Dedifferentiated amniotic fluid mesenchymal stem cell (primary cell): ENCODE measurements around the gene C1orf115.
"Not testable (repeated sequence)": the region's sequence is repeated elsewhere in the genome, so short reads cannot be mapped to it uniquely, and the experiment has no call there.

ENCODE experiments used
- DNase-seq: peaks from one replicate; pipeline ENCODE4 v3.0.0-alpha.2; 2016; ENCODE audit errors: extremely low spot score

C1orf115 gene

DNA sequence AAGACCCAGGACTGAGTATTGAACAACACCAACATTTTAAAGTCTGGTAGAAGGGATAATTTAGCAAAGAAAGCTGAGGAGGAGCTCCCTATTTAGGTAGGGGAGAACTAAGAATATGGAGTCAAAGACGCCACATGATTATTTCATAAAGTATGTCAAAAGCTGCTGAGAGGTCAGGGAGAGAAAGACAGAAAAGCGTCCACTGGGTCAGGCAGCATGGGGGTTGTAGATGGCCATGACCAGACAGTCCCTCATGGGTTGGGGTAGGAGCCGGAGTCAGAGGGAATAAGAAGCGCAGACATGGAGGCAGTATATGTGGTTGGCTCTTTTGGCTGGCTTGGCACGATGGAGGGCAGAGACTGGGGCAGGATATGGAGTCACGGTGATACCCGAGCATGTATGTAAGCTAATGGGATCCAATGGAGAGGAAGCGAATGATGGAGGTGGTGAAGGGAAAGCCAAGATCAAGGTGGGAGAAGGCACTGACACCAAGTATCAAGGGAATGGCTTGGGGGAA lies 4.8 kb downstream of the C1orf115 start:
- no peak for DNase-seq

DNA sequence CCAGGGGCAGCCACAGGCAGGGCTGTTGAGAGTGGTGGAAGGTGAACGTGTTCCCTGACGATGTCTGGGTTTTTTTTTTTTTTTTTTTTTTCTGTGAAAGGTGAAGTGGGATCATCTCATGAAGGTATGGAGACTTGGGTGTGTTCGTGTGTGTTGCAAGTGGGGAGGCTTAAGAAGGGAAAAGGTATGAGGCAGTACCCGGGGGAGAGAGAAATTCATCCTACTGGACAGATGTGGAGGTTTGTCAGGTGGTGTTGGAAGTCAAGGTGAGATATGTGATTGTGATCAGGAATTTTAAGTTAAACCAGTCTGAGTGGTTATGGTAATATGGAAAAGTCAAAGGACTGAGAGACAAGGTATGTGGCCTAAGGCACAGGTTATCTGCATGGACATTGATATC lies 5.3 kb downstream of the C1orf115 start:
- no peak for DNase-seq

DNA sequence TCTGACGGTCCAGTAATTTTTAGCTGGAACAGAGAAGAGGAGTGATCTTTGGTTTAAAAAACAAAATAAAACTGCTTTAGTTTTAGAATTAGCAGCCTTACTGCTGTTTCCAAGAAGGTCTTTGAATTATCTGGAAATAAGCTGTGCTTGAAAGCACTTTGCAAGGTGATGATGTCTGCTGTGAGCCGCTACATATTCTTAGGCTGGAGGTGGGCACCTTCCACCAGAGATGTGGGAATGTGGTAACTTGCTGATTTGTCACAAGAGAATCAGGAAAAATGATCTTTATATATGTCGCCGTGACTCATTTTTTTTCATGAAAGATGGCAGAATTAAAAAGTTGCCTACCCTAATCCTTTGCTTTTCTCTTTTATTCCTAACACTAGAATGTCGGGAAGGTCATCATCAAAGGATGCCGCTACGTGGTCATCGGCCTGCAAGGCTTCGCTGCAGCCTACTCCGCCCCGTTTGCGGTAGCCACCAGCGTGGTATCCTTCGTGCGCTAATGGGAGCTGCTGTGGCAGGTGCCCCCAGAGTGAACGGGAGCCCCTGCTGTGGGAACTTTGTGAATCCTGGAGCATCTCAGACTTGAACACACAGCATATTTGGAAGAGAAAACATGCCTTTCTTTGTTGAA lies 6.2 kb downstream of the C1orf115 start:
- DNase-seq, result no peak

DNA sequence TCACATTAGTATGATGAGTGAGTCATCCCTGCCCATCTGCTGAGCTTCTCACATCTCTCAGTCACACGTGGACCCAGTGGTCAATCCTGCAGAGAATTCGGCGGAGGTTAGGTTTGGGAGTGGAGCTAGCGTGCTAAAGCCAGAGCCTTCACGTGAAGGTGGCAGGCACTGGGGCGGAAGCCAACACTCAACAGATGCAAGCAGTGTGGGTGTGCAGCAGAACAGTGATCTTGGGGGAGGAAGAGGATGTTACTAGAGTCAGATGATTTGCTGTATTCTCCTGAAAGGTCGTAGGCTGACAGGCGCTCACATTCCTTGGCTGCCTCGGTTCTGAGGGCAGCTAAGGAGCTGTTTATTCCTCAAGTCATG lies 6.7 kb downstream of the C1orf115 start:
- DNase-seq, result no peak

DNA sequence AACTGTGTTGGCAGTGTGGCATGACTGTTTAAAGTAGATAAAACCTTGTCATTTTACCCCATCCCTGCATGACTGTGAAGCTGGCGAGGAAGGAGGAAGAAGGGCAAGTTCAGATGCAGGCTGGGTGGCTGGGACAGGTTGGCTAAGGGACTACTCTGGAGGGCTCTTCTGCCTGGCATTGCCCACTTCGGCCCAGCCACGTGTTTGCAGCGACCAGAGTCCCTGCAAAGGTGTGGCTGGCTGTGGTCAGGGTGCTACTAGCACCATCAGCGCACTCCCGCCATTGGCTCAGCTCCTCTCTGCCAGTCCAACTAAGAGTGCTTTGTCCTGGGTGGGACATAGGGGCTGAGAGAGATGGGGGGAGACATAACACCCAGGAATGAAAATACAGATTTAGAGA lies 7.2 kb downstream of the C1orf115 start:
- no peak for DNase-seq

DNA sequence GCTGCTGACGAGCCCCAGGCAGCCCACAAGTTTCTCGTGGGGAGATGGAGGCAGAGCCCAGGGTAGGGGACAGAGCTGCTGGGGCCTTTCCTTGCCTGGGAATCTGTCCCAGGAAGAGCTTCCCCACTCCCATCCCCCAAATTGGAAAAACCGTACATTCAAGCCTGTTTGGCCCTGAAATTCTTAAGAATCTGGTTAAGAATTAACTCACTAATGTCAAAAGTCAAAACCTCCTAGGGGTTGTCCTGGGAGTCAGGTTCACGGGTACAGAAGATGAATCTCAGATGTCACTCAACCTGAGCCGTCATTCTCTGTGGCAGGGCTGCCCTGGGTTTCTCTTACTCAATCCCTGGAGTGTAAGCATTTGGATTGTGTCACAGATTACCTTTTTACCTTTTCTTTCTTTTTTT lies 8.4 kb downstream of the C1orf115 start:
- no peak for DNase-seq

DNA sequence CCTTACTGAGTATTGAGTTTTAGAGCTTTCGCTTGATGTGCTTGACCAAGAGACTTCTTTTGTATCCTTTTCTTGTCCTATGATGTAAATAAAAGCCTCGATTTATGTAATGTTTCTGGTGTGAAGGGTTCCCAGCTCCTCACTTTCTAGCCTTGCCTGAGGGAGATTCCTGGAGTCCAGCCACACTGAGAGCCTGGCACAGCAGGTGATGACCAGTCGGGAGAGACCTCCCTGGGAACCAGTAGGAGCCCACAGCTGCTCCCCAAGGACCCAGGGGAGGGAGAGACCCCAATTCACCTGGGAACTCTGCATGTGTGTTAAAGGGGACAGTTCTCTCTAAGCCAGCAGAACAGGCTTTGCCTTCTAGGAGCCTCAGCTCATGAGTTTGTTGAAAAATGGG lies 8.9 kb downstream of the C1orf115 start:
- no peak for DNase-seq

DNA sequence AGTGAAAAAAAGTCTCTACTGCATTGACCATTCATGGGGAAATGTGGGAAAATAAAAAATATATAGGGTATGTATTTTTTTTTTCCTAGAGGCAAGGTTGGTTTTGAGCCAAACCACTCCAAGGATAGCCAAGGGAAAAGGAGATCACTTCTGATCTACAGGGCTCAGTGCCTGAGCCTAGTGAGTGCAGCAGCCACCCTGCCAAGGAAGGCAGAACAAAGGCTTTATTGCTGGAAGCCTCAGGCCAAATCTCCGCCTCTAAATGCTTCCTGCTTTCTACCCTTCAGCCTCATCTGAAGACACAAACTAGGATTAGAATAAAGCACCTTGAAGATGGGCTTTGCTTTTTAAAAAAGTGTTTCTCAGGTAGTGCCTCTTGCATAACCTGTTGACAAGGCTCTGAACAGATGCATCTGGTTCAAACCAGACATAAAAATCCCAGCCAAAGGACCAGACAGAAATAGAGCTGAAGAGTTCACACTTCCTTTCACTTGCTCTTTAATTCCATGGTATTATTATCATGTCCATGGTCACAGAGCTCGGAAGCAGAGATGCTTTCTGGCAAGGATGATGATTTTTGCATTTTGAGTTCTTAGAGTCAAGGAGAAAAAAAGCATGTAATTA lies 10.5 kb downstream of the C1orf115 start:
- DNase-seq, result no peak

DNA sequence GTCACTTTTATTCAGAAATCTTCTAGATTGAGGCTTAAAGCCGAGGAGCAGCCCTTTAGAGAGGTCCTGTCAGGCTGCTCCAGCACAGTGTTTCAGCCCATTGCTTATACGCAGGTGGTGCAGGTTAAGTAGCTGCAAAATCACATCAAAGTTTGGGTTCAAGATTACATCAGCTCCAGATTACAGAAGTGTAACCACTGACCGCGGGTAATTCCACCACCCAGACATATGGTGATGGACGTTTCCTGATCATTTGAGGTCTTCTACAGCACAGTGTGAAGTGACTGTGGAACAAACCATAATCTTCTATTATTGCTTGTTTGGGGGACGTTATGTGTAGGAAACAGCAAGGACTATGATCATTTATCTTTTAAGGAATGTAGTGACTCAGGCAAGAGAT lies 11.8 kb downstream of the C1orf115 start:
- no peak for DNase-seq

DNA sequence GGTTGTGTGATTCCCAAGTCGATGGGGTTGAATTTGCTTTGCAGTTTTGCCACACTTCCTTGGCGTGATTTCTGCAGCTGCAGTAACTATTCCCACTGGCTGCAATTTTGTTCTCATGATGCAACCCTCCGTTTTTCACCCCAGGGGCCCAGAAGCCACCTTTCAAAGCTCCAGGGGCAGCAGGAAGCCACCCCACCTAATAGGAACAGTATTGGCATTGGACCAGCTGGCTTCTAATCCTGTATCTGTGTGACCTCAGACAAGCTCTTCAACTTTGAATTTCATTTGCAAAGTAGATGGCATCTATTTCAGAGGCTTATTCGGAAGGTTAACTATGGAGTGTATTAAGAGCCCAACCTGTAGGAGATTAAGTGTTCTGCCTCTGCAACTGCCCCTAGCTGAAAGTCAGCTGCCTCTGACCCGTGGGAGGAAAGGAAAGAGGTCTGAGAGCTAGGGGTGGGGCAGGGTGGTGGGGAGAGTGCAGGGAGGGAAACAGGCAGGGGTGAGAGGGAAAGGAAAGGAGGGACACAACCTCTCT lies 12.6 kb downstream of the C1orf115 start:
- no peak for DNase-seq

DNA sequence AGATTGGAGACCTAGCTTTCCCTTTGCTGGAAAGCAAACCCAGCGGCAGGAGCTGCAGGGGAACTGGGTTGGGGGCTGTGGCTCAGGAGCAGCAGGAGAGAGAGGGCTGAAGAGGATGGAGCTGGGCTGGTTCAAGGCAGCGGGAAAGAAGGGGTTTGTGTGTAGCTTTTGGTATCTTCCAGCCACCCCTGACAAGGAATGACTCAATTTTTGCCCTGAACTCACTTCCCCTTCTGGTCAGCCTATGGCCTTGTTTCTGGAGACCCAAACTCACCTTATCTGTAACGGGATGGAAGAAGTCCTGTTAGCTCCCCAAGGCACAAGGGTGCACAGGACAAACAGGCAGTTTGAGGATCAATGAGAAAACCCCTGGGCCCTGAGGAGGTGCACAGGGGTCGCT lies 13.1 kb downstream of the C1orf115 start:
- no peak for DNase-seq

DNA sequence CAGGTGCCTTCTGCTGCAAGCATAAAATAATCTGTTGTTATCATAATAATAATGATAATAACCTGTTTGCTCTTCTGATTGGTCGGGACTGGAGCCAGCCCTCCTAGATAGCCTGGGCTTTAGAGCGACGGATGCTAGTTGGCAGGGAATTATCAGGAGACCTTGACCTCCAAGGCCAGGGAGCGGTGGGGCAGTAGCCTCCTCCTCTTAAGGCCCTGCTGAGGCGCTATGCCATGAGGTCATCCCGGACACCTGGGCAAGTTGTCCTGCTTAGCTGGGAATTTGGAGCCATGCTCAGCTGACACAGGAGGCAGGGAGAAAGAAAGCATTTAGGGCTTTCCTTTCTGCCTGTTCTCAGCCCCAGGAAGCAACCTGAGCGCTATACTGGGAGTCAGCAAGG lies 15.6 kb downstream of the C1orf115 start:
- no peak for DNase-seq

DNA sequence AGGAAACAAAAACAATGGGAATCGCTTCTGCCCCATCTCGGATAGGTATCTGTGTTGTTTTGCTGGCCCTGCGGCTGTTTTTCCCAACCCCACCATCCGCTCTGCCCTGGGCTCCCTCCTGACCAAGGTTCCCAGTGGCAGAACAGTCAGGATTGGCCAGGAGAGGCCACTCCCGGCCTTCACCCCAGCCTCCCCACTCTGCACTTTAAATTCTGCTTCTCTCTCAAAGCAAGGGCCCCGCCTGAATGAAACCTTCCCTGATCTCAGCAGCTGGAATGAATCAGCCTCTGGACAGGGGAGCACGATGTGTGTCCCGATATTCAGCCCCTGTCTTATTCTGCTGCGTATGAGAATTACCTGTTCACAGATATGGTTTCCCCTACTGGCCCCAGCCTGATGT lies 16.3 kb downstream of the C1orf115 start:
- no peak for DNase-seq

DNA sequence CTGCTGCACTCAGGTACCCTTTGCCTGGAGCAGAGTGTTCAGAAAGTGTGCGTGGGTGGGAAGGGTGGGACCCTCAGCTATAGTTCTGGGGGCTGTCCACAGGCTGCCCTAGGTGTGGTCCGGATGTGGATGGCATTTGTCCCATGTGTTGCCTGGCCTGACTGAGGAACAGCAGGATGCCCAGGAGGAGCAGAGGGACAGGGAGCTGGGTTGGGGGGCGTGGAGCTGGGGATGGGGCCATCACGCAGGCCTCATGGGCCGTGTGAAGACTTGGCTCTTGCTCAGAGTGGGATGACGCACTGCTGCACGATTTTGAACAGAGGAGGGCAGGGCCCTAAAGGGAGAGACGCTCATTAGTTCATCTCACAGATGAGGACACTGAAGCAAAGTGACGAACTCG lies 17.0 kb downstream of the C1orf115 start:
- no peak for DNase-seq

DNA sequence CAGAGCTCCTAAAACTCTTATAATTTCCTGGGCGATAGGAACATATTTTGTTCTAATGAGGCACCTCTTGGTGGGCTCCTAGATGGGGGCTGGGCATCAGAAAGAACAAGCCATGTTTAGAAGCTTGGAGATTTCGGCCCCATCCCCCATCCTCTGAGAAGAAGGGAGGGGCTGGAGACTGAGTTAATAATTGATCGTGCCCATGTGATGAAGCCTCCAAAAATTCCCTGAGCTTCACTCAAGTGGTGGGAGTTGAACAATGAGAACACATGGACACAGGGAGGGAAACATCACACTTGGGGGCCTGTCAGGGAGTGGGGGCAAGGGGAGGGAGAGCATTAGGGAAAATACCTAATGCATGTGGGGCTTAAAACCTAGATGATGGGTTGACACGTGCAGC lies 18.1 kb downstream of the C1orf115 start:
- DNase-seq, result no peak

DNA sequence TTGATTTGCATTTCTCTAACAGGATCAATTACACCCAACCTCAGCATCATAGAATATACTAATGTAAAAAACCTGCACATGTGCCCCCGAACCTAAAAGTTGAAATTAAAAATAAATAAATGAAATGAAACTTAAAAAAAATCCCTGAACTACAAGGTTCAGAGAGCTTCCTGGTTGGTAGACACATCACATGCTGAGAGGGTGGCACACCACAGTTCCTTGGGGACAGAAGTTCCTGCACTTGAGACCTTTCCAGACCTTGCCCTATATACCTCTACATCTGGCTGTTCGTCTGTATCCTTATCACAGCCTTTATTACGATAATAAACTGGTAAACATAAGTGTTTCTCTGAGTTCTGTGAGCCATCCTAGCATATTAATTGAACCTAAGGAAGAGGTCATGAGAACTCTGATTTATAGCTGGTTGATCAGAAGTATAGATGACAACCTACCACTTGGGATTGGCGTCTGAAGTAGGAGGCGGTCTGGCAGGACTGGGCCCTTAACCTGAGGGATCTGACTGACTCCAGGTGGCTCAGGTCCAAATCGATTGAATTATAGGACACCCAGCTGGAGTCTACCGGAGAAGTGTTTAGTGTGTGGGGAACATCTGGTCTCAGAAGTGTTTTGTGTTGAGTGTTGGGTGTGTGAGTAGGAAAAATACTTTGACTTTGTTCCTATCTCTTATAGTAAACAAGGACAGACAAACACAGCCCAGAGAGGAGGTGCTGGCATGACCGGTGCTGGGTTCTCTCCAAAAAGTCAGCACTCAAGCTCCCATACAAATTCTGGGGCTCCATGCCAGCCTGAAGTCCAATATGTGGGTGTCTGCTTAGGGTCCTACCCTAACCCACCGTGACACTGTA lies 19.0 kb downstream of the C1orf115 start:
- DNase-seq, result no peak

DNA sequence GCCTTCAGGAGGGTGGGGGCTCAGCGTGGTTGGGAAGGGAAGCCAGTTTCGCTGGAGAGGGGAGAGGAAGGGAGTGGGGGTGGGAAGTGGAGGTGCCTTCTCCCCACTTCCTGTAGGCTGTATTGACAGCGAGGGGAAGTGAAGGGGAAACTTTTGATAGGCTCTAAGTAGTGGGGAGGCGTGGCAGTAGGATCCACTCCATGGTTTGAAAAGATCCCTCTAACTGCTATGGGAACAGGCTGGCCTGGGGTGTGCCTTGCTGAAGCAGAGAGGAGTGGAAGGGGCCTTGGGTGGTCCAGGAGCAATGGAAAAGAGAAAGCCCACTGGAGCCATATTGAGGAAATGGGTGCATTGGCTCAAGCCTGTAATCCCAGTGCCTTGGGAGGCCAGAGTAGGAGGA lies 20.2 kb downstream of the C1orf115 start:
- no peak for DNase-seq

DNA sequence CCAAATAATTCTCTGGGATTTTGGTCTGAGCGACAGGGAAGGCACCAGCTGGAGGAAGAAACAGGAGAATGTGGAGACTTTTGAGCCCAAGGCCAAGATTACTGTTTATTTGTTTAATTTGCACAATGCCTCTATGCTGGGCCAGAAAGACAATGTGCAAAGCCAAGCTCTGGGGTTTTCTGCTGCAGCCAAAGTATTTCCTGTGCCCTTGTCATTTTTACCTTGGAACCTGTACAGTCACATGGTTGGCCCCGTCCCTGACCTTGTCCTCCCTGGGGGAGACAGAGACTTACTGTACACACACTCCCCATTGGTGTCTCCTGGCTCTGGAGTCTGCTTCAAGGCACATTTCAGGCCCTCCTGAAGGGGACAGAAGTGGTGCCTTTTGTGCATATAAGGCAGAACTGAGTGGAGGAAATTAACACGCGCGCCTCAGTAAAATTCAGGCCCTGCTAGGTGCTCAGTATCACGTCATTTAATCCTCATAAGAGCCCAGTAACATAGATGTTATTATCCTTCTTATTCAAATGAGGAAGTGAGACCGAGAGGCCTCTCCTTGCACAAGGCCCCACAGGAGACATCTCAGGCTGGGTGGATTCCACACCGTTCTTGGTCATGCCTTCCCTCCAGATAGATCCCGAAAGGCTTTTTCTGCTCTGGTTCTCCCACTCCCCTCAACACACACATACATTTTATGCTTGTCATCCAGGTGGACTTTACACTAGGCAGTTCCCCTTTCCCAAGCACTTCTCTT lies 21.1 kb downstream of the C1orf115 start:
- DNase-seq, result no peak

DNA sequence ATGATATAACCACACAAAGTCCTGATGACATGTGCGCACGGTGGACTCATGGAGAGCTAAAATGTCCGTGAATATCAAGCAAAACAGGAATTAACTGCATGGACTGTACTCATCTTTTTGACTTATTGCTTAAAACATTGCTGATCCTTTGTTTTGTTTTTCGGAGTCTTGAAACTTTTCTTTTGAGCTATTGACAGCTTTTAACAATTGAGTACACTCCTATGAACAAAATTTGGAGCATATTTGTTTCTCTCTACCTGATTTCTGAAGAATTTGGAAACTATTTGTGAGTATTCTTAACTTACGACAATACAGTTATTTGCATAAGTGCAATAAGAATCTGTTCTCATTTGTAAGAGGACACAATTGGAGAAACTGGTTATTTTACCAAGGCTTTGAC lies 25.8 kb downstream of the C1orf115 start:
- DNase-seq, result not testable (repeated sequence)

DNA sequence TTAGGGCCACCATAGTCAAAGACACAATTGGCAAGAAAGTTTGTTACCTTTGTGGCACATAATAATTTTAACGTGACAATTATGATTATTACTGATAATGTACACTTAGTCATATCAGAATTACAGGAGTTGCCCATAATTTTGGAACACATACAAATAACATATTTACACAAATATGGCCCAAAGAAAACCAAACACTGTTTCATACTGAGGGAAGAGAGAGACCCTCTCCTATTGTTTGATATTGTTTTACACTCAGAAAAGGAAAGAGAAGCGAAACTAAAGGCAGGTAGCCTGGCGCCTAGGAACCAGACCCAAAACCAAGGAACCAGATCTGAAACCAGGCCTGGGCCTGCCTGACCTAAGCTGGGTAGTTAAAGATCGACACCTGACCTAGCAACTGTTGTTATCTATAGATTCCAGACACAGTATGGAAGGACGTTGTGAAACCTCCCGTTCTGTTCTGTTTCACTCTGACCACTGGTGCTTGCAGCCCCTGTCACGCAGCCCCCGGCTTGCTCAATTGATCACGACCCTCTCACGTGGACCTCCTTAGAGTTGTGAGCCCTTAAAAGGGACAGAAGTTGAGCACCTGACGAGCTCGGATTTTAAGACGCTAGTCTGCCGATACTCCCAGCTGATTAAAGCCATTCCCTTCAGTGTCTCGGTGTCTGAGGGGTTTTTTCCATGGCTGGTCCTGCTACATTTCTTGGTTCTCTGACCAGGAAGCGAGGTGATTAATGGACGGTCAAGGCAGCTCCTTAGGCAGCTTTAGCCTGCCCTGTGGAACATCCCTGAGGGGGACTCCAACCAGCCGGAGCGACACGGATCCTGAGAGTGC lies 27.9 kb downstream of the C1orf115 start:
- no peak for DNase-seq

DNA sequence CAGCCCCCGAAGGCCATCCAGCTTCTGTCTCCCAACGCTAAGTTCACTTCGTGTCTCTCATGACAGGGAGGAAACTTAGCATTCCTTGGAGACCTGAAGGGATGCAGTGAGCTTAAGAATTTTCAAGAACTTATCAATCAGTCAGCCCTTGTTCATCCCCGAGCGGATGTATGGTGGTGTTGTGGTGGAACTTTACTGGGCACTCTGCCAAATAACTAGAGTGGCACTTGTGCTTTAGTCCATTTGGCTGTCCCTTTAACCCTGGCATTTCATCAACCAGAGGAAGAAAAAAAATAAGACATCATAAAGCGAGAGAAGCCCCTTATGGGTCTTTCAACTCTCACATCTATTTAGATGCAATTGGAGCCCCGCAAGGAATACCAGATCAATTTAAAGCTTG lies 31.1 kb downstream of the C1orf115 start:
- not testable (repeated sequence) for DNase-seq
